HG03460 (cell line): ENCODE measurements around the gene RAB28.
A peak's percentile ranks its signal among the peaks of the same experiment; 100 is the strongest.

Source experiments
- ATAC-seq: cut with Tn5 transposase; IDR thresholded peaks from one replicate; pipeline ENCODE4 v1.9.1; 2021; ENCODE audit not compliant: unreplicated experiment

RAB28 gene

GRCh38 chr4:13384055-13384454, 100.1 kb downstream of the RAB28 start:
- no peak for ATAC-seq

GRCh38 chr4:13378973-13379759, 105.0 kb downstream of the RAB28 start:
- peak; percentile 79 for ATAC-seq

GRCh38 chr4:13371048-13371447, 113.1 kb downstream of the RAB28 start:
- ATAC-seq = no peak

GRCh38 chr4:13368217-13368616, 115.9 kb downstream of the RAB28 start:
- no peak for ATAC-seq

- no peak for ATAC-seq
Observed at GRCh38 chr4:13367691-13368090, 116.4 kb downstream of the RAB28 start.

GRCh38 chr4:13367244-13367643, 116.9 kb downstream of the RAB28 start:
- ATAC-seq = no peak

GRCh38 chr4:13365195-13365594, 118.9 kb downstream of the RAB28 start:
- ATAC-seq = no peak

GRCh38 chr4:13364653-13365052, 119.5 kb downstream of the RAB28 start:
- ATAC-seq = no peak

- ATAC-seq = no peak
Observed at GRCh38 chr4:13364172-13364571, 120.0 kb downstream of the RAB28 start.

- ATAC-seq = no peak
Observed at GRCh38 chr4:13359809-13360208, 124.3 kb downstream of the RAB28 start.

GRCh38 chr4:13355111-13355880, 128.8 kb downstream of the RAB28 start:
- ATAC-seq = no peak

GRCh38 chr4:13349096-13349495, 135.0 kb downstream of the RAB28 start:
- no peak for ATAC-seq

- ATAC-seq = no peak
Observed at GRCh38 chr4:13348216-13348615, 135.9 kb downstream of the RAB28 start.

- ATAC-seq = no peak
Observed at GRCh38 chr4:13347517-13348125, 136.5 kb downstream of the RAB28 start.

GRCh38 chr4:13344216-13344615, 139.9 kb downstream of the RAB28 start:
- no peak for ATAC-seq

- no peak for ATAC-seq
Observed at GRCh38 chr4:13340672-13341071, 143.5 kb downstream of the RAB28 start.

GRCh38 chr4:13331827-13332226, 152.3 kb downstream of the RAB28 start:
- ATAC-seq = no peak

GRCh38 chr4:13329963-13330362, 154.2 kb downstream of the RAB28 start:
- ATAC-seq = no peak

GRCh38 chr4:13329340-13329850, 154.7 kb downstream of the RAB28 start:
- no peak for ATAC-seq

GRCh38 chr4:13328591-13328990, 155.5 kb downstream of the RAB28 start:
- ATAC-seq = no peak

- no peak for ATAC-seq
Observed at GRCh38 chr4:13327991-13328390, 156.1 kb downstream of the RAB28 start.

GRCh38 chr4:13325744-13326143, 158.4 kb downstream of the RAB28 start:
- ATAC-seq = no peak
